Fibroblast of skin of scalp (primary cell): ENCODE results near the gene C1orf159.

Source experiments
- DNase-seq: peaks from one replicate; pipeline ENCODE4 v3.0.0-alpha.2; 2013

Gene C1orf159

DNA sequence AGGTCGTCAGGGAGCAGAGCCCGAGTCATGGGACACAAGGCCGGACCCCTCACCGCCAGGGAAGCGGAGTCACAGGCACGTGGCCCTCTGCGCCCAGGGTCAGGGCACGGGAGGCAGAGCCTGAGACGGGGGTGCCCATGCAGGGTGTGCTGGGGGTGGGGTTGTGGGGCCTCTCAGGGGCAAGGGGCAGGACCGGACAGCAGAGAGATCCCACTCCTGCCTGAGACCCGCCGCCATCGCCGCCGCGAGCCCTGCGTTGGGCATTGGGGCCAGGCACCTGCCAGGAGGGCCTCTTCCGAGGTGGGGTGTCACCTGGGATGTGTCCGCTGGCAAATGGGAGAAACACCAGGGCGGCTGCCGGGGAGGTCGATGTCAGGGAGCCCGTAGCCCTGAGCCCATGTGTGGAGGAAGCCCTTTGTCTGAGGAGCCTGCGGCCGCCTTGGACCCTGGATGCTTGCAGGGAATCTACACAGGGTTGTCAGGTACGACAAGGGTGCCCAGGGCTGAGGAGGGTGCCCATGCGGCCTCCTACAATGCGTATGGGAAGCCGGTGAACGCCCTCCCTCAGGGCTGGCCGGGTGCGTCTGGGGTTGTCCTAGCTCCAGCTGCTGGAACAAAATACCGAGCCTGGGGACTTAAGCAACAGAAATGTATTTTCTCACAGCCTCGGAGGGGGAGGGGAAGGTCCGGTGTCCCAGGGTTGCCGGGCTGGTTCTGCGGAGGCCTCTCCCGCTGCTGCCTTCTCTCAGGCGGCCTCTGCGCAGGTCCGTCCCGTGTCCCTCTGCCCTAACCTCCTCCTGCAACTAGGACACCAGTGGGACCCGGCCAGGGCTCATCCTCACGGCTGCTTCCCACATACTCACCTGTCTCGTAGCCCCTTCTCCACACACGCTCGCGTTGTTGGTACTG is 16.4 kb upstream of the C1orf159 start:
- no peak for DNase-seq

GRCh38 chr1:1130206-1131120 is 14.6 kb upstream of the C1orf159 start:
- no peak for DNase-seq

GRCh38 chr1:1129381-1129821 is 13.5 kb upstream of the C1orf159 start:
- no peak for DNase-seq

DNA sequence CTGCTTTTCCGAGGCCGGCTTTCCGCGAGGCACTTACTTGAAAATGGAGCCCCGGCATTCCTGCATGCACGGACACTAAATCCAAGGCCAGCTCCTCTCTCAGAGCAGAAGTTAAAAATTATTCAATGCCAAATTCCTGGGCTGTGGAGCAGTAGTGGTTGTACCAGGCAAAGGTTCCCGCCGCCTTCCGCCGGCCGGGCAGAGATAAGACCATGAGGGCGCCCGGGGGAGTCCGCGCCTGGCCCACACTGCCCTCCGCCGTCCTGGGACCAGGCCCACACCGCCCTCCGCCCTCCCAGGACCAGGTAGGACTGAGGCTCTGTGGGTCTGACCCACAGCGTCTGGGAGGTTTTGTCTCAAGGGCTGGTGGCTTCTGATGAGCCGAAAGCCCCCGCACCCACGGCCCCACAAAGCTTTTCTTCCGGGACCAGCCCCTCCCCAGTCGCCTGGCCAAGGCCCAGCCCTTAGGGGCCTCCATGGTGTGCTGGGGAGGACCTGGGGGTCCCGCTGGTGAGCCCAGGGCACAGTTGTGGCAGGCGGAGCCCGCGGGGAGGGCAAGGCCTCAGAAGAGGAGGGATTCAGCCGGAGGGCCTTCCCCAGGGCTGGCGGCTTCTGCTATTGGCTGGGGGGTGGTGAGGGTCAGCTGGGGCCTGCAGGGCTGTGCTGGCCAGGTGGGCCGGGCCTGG is 12.7 kb upstream of the C1orf159 start:
- no peak for DNase-seq

DNA sequence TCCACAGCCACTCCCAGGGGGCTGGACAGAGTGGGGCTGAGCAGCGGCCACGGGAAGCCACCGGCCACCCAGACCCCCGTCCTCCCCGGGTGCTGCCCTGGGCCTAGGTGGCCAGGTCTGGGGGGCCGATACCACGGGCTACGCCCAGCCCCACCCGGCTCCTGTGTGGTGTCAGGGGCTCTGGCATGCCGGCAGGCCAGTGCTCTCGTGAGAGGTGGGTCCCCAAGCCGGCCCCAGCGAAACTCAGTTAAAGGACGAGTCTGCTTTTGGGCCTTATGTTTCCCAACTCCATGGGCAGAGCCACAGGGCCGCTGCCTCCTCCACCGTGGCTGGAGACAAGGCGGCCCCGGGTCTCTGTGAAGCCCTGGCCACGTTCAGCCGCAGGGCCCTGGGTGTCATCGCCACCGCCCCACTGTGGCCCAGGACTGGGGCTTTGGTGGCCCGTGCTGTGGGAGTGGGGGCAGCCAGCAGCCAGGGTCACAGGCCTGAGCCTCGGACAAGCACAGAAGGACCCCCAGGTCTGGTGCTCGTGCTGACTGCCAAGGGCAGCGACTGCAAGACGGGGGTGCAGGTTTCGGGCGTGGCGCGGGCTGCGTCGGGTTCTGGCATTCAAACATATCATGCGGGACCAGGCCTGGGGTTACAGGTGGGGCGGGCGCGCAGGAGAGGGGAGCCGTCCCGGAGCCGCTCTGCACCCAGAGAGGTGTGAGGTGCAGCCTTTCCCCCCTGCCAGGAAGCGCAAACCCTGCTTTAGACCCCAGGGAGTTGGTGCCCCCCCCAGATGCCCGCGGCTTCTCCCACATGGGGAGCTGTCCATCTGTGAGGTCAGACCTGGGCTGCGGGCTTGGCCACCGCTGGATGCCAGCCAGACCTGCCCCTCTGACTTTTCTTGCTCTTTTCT is 11.9 kb upstream of the C1orf159 start:
- DNase-seq, result no peak

- no peak for DNase-seq
Measured at GRCh38 chr1:1125945-1126344, 10.1 kb upstream of the C1orf159 start.

DNA sequence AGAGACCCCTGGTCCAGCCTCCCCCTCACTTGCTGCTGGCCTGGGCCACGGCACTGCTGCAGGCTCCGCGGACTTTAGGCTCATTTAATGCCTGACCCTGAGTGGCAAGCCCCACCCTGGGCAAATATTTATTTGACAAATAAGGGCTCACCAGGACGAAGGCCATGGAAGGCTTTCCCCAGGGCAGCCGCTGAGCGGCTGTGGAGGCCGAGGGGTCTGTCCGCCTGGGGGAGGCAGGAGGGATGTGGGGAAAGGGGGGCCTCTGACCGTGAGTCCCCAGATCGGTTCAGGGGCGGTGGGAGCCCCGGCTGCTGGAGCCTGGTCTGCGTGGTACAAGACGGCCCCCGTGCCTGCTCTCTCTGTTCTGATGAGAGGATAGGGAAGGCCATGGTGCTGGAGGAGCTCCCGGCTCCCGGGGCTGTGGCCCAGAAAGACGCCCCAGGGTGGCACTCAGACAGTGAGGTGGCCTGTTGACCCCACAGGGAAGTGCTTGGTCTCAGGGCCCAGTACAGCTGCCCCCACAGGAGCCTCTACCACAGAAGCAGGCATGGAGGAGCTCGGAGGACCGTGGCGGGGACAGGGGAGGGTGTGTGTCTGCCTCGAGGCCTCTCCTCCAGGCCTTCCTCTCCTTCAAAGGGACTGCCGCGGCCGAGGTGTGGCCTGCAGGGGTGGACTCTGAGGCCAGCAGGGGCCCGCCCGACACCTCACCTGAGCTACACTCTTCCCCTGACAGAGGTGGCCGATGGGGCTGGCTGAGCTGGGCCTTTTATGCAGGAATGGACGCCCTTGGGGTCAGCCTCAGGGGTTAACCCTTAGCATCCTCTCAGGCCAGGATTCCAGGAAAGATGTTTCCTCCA is 9.1 kb upstream of the C1orf159 start:
- DNase-seq, result no peak

DNA sequence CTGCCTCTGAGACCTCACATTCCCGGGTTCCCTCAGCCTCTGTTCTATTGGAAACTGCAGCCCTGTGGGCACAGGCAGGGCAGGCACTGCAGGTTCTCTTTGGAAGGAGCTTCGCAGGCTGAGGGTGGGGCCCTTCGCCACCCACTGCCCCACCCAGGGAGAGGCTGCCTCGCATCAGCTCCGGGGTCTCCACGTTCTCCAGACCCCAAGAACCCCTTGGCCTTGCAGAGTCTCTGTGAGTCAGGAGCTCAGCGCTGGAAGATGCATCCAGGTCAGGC is 8.6 kb upstream of the C1orf159 start:
- DNase-seq, result no peak

GRCh38 chr1:1123581-1124507 is 8.0 kb upstream of the C1orf159 start:
- peak; percentile 46 for DNase-seq

GRCh38 chr1:1122981-1123480 is 7.1 kb upstream of the C1orf159 start:
- DNase-seq, result no peak

GRCh38 chr1:1122078-1122811 is 6.4 kb upstream of the C1orf159 start:
- DNase-seq, result peak; percentile 72

DNA sequence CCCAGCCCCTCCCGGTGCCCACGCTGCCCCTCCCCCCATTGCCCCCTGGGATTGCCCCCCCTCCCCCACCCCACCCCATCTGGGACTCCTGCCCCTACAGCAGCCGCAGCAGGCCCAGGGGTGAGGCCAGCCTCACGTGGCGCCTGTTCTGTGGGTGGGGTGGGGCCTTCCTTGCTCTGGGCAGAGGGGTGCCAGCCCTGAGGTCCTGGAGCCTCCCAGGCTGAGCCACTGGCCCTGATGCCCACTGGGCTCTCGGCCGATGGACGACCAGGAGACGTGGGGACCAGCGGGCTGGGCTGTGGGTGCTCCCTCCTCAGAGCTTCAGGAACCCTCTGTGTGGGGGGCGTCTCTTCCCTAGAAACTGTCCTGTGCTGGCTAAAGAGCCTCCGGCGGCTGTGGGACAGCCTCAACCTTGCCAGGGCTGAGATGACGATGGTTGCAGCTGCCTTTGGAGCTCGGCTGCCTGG is 5.8 kb upstream of the C1orf159 start:
- DNase-seq, result no peak

DNA sequence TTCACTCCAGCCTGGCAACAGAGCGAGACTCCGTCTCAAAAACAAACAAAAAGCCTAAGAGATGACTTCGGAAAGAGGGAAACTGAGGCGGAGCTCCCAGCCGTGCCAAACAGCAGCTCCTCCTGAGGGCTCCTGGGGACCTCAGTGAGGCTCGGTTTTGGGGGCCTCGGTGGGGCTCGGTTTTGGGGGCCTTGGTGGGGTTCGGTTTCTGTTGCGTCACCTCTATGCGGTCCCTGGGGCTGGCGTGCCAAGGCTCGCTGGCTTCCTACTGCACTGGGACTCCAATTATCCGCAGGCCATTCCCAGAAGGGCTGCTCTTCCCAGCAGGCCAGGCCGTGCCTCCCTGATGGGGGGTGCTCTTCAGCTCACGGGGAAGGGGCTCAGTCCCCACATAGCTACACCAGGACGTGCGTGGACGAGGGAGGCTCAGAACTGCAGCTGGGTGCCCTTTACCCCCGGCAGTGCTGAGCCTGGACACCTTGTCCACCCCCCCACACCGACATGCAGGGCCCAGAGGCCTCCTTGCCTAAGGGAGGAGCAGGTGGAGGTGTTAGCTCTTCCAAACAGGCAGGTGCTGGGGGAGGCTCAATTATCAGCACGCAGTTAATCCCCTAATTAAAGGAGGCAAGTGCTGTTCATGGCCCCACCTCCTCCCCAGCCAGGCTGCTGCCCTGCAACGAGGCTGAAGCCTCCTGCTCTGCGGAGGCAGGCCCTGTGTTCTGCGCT is 5.1 kb upstream of the C1orf159 start:
- no peak for DNase-seq

DNA sequence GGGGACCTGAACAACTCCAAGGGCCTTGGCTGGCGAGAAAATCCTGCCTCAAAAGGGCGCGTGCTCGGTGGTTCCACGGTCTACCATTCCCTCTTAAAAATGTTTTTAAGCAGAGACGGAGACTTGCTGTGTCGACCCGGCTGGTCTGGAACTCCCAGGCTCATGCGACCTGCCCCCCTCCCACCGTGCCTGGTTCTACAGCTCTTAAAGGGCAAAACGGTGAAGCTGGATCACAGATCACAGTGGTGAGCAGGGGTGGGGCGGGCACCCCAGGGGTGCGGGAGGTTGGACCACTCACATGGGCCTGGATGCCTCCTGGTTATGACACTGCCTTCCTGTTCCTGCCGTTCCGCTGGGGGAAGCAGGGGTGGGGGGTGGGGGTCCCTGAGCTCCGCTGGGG is 4.2 kb upstream of the C1orf159 start:
- no peak for DNase-seq

DNA sequence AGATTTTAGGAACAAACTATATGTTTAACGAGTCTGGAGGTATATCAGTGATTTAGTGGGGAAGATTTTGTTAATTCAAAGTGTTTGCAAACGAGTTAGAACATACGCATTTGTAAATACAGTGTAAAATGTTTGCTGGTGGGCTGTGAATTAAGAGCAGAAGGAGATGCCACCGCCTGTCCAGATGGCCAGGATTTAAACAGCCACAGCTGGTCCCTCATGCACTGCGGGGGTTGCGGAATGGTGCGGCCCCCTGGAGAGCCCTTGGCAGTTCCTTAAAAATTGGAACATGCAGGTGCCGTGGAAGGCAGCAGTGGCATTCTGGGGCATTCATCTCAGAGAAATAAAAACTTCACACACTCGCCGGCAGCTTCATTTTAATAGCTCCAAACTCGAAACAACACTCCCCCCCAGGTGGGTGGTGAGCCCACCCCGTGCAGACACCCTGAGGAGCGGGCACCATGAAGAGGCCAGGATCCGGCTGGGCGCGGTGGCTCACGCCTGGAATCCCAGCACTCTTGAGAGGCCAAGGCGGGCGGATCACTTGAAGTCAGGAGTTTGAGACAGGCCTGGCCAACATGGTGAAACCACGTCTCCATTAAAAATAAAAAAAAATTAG is 3.5 kb upstream of the C1orf159 start:
- DNase-seq, result no peak

GRCh38 chr1:1118876-1119220 is 3.0 kb upstream of the C1orf159 start:
- DNase-seq, result no peak

GRCh38 chr1:1118011-1118875 is 2.4 kb upstream of the C1orf159 start:
- no peak for DNase-seq
